ENCODE measurements around the gene SNAP47.
"Not testable (repeated sequence)": the region's sequence is repeated elsewhere in the genome, so short reads cannot be mapped to it uniquely, and the experiment has no call there.

Gene SNAP47, protein sequence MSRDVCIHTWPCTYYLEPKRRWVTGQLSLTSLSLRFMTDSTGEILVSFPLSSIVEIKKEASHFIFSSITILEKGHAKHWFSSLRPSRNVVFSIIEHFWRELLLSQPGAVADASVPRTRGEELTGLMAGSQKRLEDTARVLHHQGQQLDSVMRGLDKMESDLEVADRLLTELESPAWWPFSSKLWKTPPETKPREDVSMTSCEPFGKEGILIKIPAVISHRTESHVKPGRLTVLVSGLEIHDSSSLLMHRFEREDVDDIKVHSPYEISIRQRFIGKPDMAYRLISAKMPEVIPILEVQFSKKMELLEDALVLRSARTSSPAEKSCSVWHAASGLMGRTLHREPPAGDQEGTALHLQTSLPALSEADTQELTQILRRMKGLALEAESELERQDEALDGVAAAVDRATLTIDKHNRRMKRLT

GRCh38 chr1:227734856-227735538, at the start of gene SNAP47, which contains the start of gene JMJD4:
TSS of gene SNAP47 (plus strand) at chr1:227735435. CDS start at chr1:227747737, 12,302 bp downstream.
TSS of gene JMJD4 (minus strand) at chr1:227735302. CDS start at chr1:227735273, 29 bp downstream.
- peak; percentile 69 for DNase-seq

DNA sequence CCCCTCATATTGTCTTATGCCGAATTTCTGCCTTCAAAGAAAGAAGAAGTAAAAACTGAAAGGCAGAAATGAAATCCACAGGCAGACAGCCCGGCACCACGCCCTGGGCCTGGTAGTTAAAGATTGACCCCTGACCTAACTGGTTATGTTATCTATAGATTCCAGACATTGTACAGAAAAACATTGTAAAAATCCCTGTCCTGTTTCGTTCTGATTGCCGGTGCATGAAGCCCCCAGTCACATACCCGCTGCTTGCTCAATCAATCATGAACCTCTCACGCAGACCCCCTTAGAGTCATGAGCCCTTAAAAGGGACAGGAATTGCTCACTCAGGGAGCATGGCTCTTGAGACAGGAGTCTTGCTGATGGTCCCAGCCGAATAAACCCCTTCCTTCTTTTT, 49.4 kb upstream of the SNAP47 start:
- no peak for DNase-seq

GRCh38 chr1:227697321-227697864, 37.8 kb upstream of the SNAP47 start:
- DNase-seq = no peak

GRCh38 chr1:227701631-227702030, 33.6 kb upstream of the SNAP47 start:
- DNase-seq = not testable (repeated sequence)

GRCh38 chr1:227707846-227708245, 27.4 kb upstream of the SNAP47 start:
- DNase-seq = no peak

DNA sequence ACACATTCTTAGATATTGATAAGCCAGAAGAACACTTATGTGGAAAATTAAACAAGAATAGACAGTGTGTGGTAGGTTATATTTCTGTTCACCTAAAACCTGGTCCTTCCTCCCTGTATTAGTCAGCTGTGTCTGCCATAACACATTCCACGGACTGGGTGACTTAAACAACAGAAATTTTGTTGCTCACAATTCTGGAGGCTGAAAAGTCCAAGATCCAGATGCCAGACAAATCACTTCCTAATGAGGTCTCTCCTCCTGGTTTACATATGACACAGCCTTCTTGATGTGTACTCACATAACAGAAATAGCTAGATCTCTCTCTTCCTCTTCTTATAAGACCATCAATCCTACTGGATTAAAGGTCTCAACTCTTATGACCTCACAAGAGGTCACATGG, 25.8 kb upstream of the SNAP47 start:
- DNase-seq = no peak

DNA sequence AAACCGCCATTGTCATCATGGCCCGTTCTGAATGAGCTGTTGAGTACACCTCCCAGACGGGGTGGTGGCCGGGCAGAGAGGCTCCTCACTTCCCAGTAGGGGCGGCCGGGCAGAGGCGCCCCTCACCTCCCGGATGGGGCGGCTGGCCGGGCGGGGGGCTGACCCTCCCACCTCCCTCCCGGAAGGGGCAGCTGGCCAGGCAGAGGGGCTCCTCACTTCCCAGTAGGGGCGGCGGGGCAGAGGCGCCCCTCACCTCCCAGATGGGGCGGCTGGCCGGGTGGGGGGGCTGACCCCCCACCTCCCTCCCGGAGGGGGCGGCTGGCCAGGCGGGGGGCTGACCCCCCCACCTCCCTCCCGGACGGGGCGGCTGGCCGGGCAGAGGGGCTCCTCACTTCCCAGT, 24.8 kb upstream of the SNAP47 start:
- not testable (repeated sequence) for DNase-seq

GRCh38 chr1:227712648-227713047, 22.6 kb upstream of the SNAP47 start:
- DNase-seq = no peak

DNA sequence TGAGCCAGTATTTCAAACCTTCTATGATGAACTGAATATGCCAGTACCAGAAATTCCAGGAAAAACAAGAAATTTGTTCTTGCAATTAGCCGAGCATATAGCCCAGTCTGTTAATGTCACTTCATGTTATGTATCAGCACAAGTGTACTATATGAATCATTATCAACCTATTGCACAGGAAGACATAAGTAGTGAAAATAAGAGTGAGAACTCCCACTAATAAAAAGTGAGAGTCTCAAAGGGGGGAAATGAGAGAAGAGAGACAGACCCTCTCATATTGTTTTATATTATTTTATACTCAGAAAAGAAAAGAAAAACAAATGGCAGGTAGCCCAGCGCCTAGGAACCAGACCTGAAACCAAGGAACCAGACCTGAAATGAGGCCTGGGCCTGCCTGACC, 16.3 kb upstream of the SNAP47 start:
- DNase-seq = no peak

- DNase-seq = no peak
Observed at GRCh38 chr1:227723474-227723873, 11.8 kb upstream of the SNAP47 start.

DNA sequence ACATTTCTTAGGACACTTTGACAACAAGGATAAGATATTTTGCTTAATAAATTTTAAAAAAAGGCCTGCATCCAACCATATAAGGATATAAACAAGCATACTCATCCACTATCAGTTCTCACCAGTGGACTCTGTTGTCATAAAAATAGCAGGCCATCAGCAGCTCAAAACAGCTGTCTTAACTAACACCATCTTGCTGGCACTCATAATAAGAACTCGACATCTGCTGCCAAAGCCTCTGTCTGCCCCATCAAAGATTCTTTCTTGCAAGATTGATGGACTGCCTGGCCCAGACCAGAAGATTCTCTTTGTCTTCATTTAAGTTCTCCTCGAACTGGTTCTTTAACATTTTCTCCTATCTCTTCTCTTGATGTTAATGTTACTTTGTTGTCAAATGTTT, 10.2 kb upstream of the SNAP47 start:
- DNase-seq = peak; percentile 41

GRCh38 chr1:227726318-227726717, 8.9 kb upstream of the SNAP47 start:
- no peak for DNase-seq

- DNase-seq = no peak
Observed at GRCh38 chr1:227726924-227727599, 8.2 kb upstream of the SNAP47 start.

- peak; percentile 24 for DNase-seq
Observed at GRCh38 chr1:227728059-227728891, 7.0 kb upstream of the SNAP47 start.

- DNase-seq = no peak
Observed at GRCh38 chr1:227728892-227729143, 6.4 kb upstream of the SNAP47 start.

DNA sequence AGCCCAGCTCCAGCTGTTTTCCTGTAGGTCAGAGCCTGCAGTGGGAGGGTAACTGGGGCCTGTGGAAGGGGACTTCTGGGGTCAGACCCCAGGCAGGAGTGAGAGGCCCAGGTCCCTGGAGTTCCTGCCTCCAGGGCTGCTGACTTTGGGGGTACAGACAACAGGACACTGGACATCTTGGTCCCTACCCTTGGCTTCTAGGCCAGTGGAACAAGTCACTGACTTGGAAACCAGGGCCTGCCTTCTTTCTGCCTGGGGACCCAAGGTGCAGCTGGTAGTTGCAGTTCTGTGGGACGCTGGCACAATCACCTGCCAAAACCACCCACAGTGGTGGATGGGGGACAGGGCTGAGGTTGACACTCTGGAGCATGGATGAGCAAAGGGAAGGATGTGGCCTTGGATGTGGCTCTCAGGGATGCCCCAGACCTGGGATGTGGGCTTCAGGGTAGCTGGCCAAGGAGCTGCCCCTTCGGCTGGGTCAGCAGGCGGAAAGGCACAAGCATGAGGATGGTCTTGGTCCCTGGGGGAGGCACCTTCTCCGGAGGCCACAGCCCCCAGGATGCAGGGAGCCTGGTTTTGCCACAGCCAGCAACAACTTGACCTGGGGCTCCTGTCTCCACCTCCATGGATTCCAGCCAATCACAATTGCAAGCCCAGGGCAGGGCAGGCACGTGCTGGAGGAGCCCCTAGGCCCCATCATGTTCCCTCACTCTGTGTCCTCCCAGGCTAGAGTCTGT, 5.9 kb upstream of the SNAP47 start:
- no peak for DNase-seq

DNA sequence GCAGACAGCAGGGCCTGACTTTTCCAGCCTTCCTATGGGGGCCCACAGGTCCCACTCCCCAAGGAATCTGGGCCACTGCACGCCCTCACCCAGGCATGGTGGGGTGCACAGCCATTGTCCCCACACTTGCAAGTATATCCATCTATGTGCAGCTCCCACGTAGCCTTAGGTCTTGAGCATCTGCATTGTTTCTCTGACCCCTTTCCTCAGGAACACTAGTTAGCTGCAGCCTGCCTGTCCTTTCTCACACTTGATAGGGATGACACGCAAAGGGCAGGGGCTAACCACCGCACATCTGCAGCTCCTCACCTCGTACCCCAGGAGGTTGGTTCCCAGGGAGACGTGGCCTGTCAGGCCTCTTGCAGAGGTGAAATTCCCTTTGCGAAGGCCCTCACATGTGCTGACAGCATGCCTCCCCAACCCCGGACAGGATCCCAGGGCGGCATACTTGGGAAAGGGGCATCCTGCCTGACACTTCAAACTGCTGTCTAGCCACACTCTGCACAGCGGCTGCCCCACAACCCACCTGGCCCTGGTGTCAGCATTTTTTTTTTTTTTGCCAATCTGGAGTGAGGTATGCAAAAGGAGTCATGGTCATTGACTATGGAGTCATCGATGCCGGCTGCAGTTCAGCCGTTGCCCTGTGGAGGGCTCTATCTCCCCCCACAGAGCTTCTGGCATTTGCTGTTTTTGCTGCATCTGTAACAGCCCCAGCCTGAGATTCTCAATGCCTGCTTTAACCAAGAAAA, 5.2 kb upstream of the SNAP47 start:
- peak; percentile 42 for DNase-seq

DNA sequence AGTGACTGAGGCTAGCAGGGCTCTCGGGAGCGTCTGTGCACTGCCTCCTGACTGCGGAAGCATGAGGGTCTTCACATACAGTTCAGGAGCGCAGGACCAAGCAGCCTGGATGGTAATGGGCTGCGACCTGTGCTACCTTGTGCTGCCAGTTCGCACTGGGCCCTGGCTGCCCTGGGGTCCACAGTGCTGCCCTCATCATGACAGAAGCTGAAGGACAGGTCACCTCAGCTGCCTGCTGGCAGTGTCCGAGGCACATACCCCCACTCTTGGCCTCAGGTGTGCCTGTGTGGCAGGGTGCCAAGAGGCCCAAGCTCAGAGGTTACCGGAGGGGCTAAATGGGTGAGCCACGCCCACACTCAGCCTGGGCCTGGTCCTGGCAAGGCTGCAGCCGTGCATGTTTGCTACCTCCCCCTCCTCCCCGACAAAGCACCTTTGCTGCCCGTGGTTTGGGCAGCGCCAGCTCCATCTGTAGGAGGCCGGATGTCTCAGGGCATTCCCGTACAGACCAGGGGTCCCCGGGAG, 4.5 kb upstream of the SNAP47 start:
- no peak for DNase-seq

DNA sequence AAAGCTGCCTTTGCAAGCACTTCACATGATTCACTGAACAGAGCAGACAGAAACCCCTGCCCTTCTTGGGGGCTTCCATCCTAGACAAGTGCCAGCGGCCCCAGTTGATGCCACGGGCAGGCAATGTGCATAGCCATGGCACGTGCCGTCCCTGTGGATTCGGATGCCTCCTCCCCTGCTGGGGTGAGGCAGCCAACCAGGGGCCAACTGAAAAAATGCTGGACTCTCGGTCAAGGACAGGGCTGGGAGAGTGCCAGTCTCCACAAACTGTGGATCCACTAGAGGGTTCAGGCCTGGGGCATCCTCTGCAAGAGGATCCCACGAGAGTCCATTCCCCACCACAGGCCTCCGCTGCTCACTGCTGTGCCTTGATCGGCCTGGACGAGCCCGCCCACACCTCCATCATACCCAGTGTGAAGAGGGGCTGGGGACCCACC, 4.0 kb upstream of the SNAP47 start:
- DNase-seq = no peak

GRCh38 chr1:227731696-227732585, 3.3 kb upstream of the SNAP47 start:
- DNase-seq = no peak
